ENCODE measurements around the gene POC1A. TPM values are rescaled to one million over a fixed set of nuclear protein-coding genes. Genes with fewer than 3 reads are reported as not detected.
A peak's percentile ranks its signal among the peaks of the same experiment; 100 is the strongest.

POC1A gene
- total and polyA plus RNA-seq, 12 donors = 0.44 to 3.5 (median 1.1) TPM

DNA sequence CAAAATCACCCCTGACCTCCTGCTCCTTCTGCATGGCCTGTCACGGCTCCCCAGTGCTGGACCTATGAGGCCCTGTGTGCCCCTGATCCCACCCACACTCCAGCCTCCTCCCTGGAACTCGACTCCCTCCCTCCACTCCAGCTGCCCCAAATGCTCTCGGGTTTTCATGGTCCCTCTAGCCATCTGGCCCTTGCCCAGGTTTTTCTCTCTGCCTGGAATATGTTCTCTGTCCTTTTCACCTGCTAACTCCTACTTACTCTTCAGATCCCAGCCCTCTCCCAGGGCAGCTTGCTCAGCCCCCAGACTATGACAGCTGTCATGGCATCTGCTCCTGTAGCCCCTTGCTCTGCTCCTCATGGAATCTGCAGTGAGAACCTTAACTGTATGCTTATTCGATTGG lies 128.2 kb downstream of the POC1A start:
- H3K27me3 ChIP-seq = no peaks in the 10 kb centered on the region
- H3K4me1 ChIP-seq = peaks cover 40 to 79% (median 68%) of the 10 kb centered on the region in 9 donors
- peak overlapping the region; percentile 19 to 97 (median 92) for H3K27ac ChIP-seq
- no peaks in the 10 kb centered on the region for H3K9me3 ChIP-seq
- no peak for TF ChIP-seq CTCF (IDR thresholded peaks at IDR 0.05)
- DNase-seq (peak in 1 of 2 donors; percentile 14), ATAC-seq (peak in 2 of 8 donors; percentile 5 to 11)
- intact Hi-C loops (cut with DNase I) = no loop called here
- no peak overlapping the region for H3K4me3 ChIP-seq
- WGBS, 2 donors = 38 to 43% methylated on average over 4 of the region's 4 CpGs
- no peaks in the 10 kb centered on the region for H3K36me3 ChIP-seq

DNA sequence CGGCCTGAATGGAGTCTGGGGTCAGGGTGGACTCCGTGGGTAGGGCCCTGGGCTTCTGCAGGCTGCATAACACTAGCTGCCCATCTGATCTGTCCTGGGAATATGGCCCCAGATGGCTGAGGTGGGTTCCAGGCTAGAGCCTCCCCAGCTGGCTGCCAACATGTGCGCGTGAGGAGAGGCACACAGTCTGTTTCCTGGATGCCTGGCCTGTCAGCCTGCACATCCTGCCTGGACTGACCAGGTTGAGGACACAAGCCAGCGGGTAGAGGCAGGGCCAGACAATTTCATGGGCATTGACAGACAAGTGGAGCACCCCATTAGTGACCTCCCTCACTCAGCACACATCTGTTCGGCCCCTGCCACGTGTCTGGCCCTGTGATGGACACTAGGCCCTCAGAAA lies 128.8 kb downstream of the POC1A start:
- WGBS, 2 donors = 54 to 57% methylated on average over 7 of the region's 7 CpGs
- intact Hi-C loops (cut with DNase I) = no loop called here
- Histone ChIP-seq H3K4me1 (peaks cover 45 to 85% (median 74%) of the 10 kb centered on the region in 9 donors), H3K27ac (peak overlapping the region; percentile 19 to 97 (median 92)), H3K27me3 (no peaks in the 10 kb centered on the region), H3K36me3 (no peaks in the 10 kb centered on the region), H3K9me3 (no peaks in the 10 kb centered on the region), H3K4me3 (no peak overlapping the region)
- peak in 1 of 8 donors; percentile 5 for ATAC-seq
- DNase-seq = no peak
- no peak for TF ChIP-seq CTCF (IDR thresholded peaks at IDR 0.05)

Other genes starting within 250 kb of the POC1A start
- 10 to 100 TPM in 4 of 10 donors, 1 to 10 TPM in 6; 8.5 to 17.3 (median 9.1) TPM for gene RRP9, start 212.5 kb downstream of the POC1A start, total RNA-seq
- 10 to 100 TPM; 11.0 to 30.2 TPM for gene RRP9, start 212.5 kb downstream of the POC1A start, polyA plus RNA-seq
- gene PARP3, start 212.1 kb downstream of the POC1A start, total RNA-seq = 10 to 100 TPM; 12.9 to 34.5 (median 16.9) TPM
- gene PARP3, start 212.1 kb downstream of the POC1A start, polyA plus RNA-seq = 10 to 100 TPM in 1 of 2 donors, 1 to 10 TPM in 1; 7.0 to 17.8 TPM
- under 1 TPM in 8 of 10 donors, not detected in 2; 0.14 to 0.38 (median 0.23) TPM for gene GPR62, start 199.0 kb downstream of the POC1A start, total RNA-seq
- under 1 TPM; 0.01 to 0.15 TPM for gene GPR62, start 199.0 kb downstream of the POC1A start, polyA plus RNA-seq
- 10 to 100 TPM; 55.1 to 85.9 (median 59.9) TPM for gene PCBP4, start 187.0 kb downstream of the POC1A start, total RNA-seq
- gene PCBP4, start 187.0 kb downstream of the POC1A start, polyA plus RNA-seq = 100 to 1,000 TPM in 1 of 2 donors, 10 to 100 TPM in 1; 63.8 to 123 TPM
- gene ABHD14B, start 180.4 kb downstream of the POC1A start, total RNA-seq = 10 to 100 TPM in 8 of 10 donors, 1 to 10 TPM in 2; 7.5 to 19.0 (median 12.0) TPM
- gene ABHD14B, start 180.4 kb downstream of the POC1A start, polyA plus RNA-seq = 10 to 100 TPM; 14.6 to 47.5 TPM
- 10 to 100 TPM; 19.3 to 38.6 (median 23.6) TPM for gene ABHD14A, start 179.4 kb downstream of the POC1A start, total RNA-seq
- gene ABHD14A, start 179.4 kb downstream of the POC1A start, polyA plus RNA-seq = 10 to 100 TPM; 26.3 to 80.1 TPM
- 10 to 100 TPM; 18.7 to 45.6 (median 24.7) TPM for gene ACY1, start 170.9 kb downstream of the POC1A start, total RNA-seq
- 10 to 100 TPM; 24.6 to 28.3 TPM for gene ACY1, start 170.9 kb downstream of the POC1A start, polyA plus RNA-seq
- 100 to 1,000 TPM; 505 to 754 (median 626) TPM for gene RPL29, start 158.5 kb downstream of the POC1A start, total RNA-seq
- 1,000 to 10,000 TPM; 1,450 to 1,915 TPM for gene RPL29, start 158.5 kb downstream of the POC1A start, polyA plus RNA-seq
- gene DUSP7, start 97.9 kb downstream of the POC1A start, total RNA-seq = 10 to 100 TPM; 11.3 to 29.7 (median 15.8) TPM
- 10 to 100 TPM; 10.4 to 19.2 TPM for gene DUSP7, start 97.9 kb downstream of the POC1A start, polyA plus RNA-seq
- gene ALAS1, start 43.7 kb upstream of the POC1A start, total RNA-seq = 100 to 1,000 TPM; 117 to 233 (median 177) TPM
- gene ALAS1, start 43.7 kb upstream of the POC1A start, polyA plus RNA-seq = 10 to 100 TPM; 55.2 to 98.4 TPM
- gene TLR9, start 71.2 kb upstream of the POC1A start, total RNA-seq = under 1 TPM in 8 of 10 donors, not detected in 2; 0.12 to 0.46 (median 0.30) TPM
- under 1 TPM in 1 of 2 donors, not detected in 1; 0.06 TPM for gene TLR9, start 71.2 kb upstream of the POC1A start, polyA plus RNA-seq
- gene TWF2, start 84.7 kb upstream of the POC1A start, total RNA-seq = 100 to 1,000 TPM in 5 of 10 donors, 10 to 100 TPM in 5; 71.5 to 148 (median 99.1) TPM
- gene TWF2, start 84.7 kb upstream of the POC1A start, polyA plus RNA-seq = 10 to 100 TPM; 44.7 to 62.8 TPM
- 10 to 100 TPM in 2 of 10 donors, 1 to 10 TPM in 8; 5.2 to 17.6 (median 7.9) TPM for gene PPM1M, start 91.3 kb upstream of the POC1A start, total RNA-seq
- 10 to 100 TPM in 1 of 2 donors, 1 to 10 TPM in 1; 6.4 to 11.1 TPM for gene PPM1M, start 91.3 kb upstream of the POC1A start, polyA plus RNA-seq
- gene WDR82, start 124.2 kb upstream of the POC1A start, total RNA-seq = 10 to 100 TPM; 59.0 to 78.4 (median 71.6) TPM
- 10 to 100 TPM; 19.3 to 33.5 TPM for gene WDR82, start 124.2 kb upstream of the POC1A start, polyA plus RNA-seq
- 1 to 10 TPM; 4.3 to 9.2 (median 4.9) TPM for gene GLYCTK, start 133.4 kb upstream of the POC1A start, total RNA-seq
- 1 to 10 TPM; 6.7 to 8.4 TPM for gene GLYCTK, start 133.4 kb upstream of the POC1A start, polyA plus RNA-seq
- 1 to 10 TPM; 1.5 to 5.9 (median 2.8) TPM for gene DNAH1, start 161.9 kb upstream of the POC1A start, total RNA-seq
- 1 to 10 TPM in 1 of 2 donors, under 1 TPM in 1; 0.99 to 6.4 TPM for gene DNAH1, start 161.9 kb upstream of the POC1A start, polyA plus RNA-seq